OCI-M1 (cell line): ENCODE results near the gene PRR4.

Source experiments
- DNase-seq: peaks from one replicate; lab custom pipeline; 2025; lab: John Stamatoyannopoulos, UW

Gene PRR4

GRCh38 chr12:10801741-10802140 is 47.5 kb downstream of the PRR4 start:
- DNase-seq, result no peak
